ENCODE results near the gene TRPC4.

The TRPC4 gene

GRCh38 chr13:37587236-37587635, 282.3 kb downstream of the TRPC4 start:
- H3K79me2 ChIP-seq (ENCODE audit: low read length), result no peaks in the 10 kb centered on the region
- no peak for TF ChIP-seq CTCF (IDR thresholded peaks at IDR 0.05; ENCODE audit: low read depth, low read length)
- no peak for TF ChIP-seq EZH2phosphoT487 (IDR thresholded peaks at IDR 0.05; ENCODE audit: low read depth)
- H3K9ac ChIP-seq (ENCODE audit: low read length), result no peak overlapping the region
- no peak overlapping the region for H3K27ac ChIP-seq (ENCODE audit: low read length)
- no peak overlapping the region for H3K4me2 ChIP-seq (ENCODE audit: low read length)
- no peak overlapping the region for H2AFZ ChIP-seq (ENCODE audit: low read depth, low read length)
- no peaks in the 10 kb centered on the region for H4K20me1 ChIP-seq (ENCODE audit: insufficient read depth, low read length)
- H3K4me3 ChIP-seq (ENCODE audit: low read length), result no peak overlapping the region
- no peaks in the 10 kb centered on the region for H3K4me1 ChIP-seq (ENCODE audit: low read length)
- H3K36me3 ChIP-seq (replicated peaks; ENCODE audit: low read depth, low read length), result no peaks in the 10 kb centered on the region
- H3K27me3 ChIP-seq (ENCODE audit: low read depth, low read length), result no peaks in the 10 kb centered on the region
- no peaks in the 10 kb centered on the region for H3K9me3 ChIP-seq (ENCODE audit: insufficient read depth, low read length)

Measured in OCI-LY3 (cell line).